ENCODE results near the gene SLC39A11.

The SLC39A11 gene

GRCh38 chr17:72682605-72683004, 409.9 kb downstream of the SLC39A11 start:
- in situ Hi-C loops (cut with MboI; ENCODE audit: low pct_unique_long_range_greater_than_20kb, low sequenced_read_pairs, unreplicated experiment) = no loop called here
- no peak for TF ChIP-seq CTCF (IDR thresholded peaks at IDR 0.05; ENCODE audit: extremely low read depth, insufficient read depth, missing control alignments)
- DNase-seq (ENCODE audit: low spot score) = no peak

- in situ Hi-C loops (cut with MboI; ENCODE audit: low pct_unique_long_range_greater_than_20kb, low sequenced_read_pairs, unreplicated experiment) = no loop called here
- DNase-seq (ENCODE audit: low spot score) = no peak
- no peak for TF ChIP-seq CTCF (IDR thresholded peaks at IDR 0.05; ENCODE audit: extremely low read depth, insufficient read depth, missing control alignments)
Observed at GRCh38 chr17:72681844-72682243, 410.6 kb downstream of the SLC39A11 start.

GRCh38 chr17:72677714-72678390, 414.6 kb downstream of the SLC39A11 start:
- no peak for TF ChIP-seq CTCF (IDR thresholded peaks at IDR 0.05; ENCODE audit: extremely low read depth, insufficient read depth, missing control alignments)
- in situ Hi-C loops (cut with MboI; ENCODE audit: low pct_unique_long_range_greater_than_20kb, low sequenced_read_pairs, unreplicated experiment) = no loop called here
- no peak for DNase-seq (ENCODE audit: low spot score)

GRCh38 chr17:72677108-72677507, 415.4 kb downstream of the SLC39A11 start:
- in situ Hi-C loops (cut with MboI; ENCODE audit: low pct_unique_long_range_greater_than_20kb, low sequenced_read_pairs, unreplicated experiment) = no loop called here
- TF ChIP-seq CTCF (IDR thresholded peaks at IDR 0.05; ENCODE audit: extremely low read depth, insufficient read depth, missing control alignments) = no peak
- DNase-seq (ENCODE audit: low spot score) = no peak

- no peak for TF ChIP-seq CTCF (IDR thresholded peaks at IDR 0.05; ENCODE audit: extremely low read depth, insufficient read depth, missing control alignments)
- DNase-seq (ENCODE audit: low spot score) = no peak
- in situ Hi-C loops (cut with MboI; ENCODE audit: low pct_unique_long_range_greater_than_20kb, low sequenced_read_pairs, unreplicated experiment) = no loop called here
Observed at GRCh38 chr17:72672729-72673128, 419.8 kb downstream of the SLC39A11 start.

GRCh38 chr17:72671016-72671415, 421.5 kb downstream of the SLC39A11 start:
- no peak for DNase-seq (ENCODE audit: low spot score)
- in situ Hi-C loops (cut with MboI; ENCODE audit: low pct_unique_long_range_greater_than_20kb, low sequenced_read_pairs, unreplicated experiment) = no loop called here
- no peak for TF ChIP-seq CTCF (IDR thresholded peaks at IDR 0.05; ENCODE audit: extremely low read depth, insufficient read depth, missing control alignments)
